Measurements from ENCODE around the gene NCS1.

- TF ChIP-seq MAX (IDR thresholded peaks at IDR 0.05) (no peak), RAD21 (IDR thresholded peaks at IDR 0.05; ENCODE audit: low read depth) (no peak), CEBPB (IDR thresholded peaks at IDR 0.05) (no peak), NFIC (IDR thresholded peaks at IDR 0.05) (0 out of 2 replicates have a peak, but pooled peaks have one; percentile 9), CREB1 (IDR thresholded peaks at IDR 0.05; ENCODE audit: low read depth) (no peak), REST (IDR thresholded peaks at IDR 0.05; ENCODE audit: low read depth) (no peak), ZBTB7A (IDR thresholded peaks at IDR 0.05; ENCODE audit: low read depth) (no peak), USF1 (IDR thresholded peaks at IDR 0.05) (no peak), EGR1 (IDR thresholded peaks at IDR 0.05) (no peak), TCF12 (IDR thresholded peaks at IDR 0.05; ENCODE audit: low read depth) (no peak), YY1 (IDR thresholded peaks at IDR 0.05; ENCODE audit: low read depth) (no peak), EP300 (IDR thresholded peaks at IDR 0.05; ENCODE audit: borderline replicate concordance) (no peak), TAF1 (IDR thresholded peaks at IDR 0.05; ENCODE audit: low read depth) (no peak), TEAD4 (IDR thresholded peaks at IDR 0.05) (no peak)
Observed at GRCh38 chr9:130138791-130139190, 33.4 kb upstream of the NCS1 start.

Data from Ishikawa (cell line).